Neutrophil (primary cell): ENCODE measurements around the gene SLC9A3.

ENCODE experiments used
- H3K27ac ChIP-seq: fragments of 200-600 bp; sonication (generic); 2 replicates; pipeline ENCODE4 v1.5.1; 2016; ENCODE audit warnings: mild to moderate bottlenecking, moderate library complexity
- H3K27me3 ChIP-seq: fragments of 200-600 bp; sonication (generic); 2 replicates; pipeline ENCODE4 v1.6.0; 2016; ENCODE audit warnings: mild to moderate bottlenecking
- H3K36me3 ChIP-seq: fragments of 200-600 bp; sonication (generic); 2 replicates; pipeline ENCODE4 v1.5.1; 2017
- H3K4me1 ChIP-seq, 2 experiments: fragments of 200-600 bp in 1 of 2; sonication (generic) in 1 of 2; 1 replicate in 1 of 2; 2 replicates in 1 of 2; pipeline versions ENCODE4 v1.5.1 to v1.6.1; 2013 to 2016; ENCODE audit warnings: low read depth in 1 of 2, low read length in 1 of 2, mild to moderate bottlenecking in 1 of 2, moderate library complexity in 1 of 2; ENCODE audit not compliant: control insufficient read depth in 1 of 2, insufficient read depth in 1 of 2
- H3K4me3 ChIP-seq, 2 experiments: fragments of 200-600 bp in 1 of 2; sonication (generic) in 1 of 2; 1 replicate in 1 of 2; 2 replicates in 1 of 2; pipeline ENCODE4 v1.5.1; 2013 to 2016; ENCODE audit warnings: low read depth in 1 of 2, low read length in 1 of 2, mild to moderate bottlenecking in 1 of 2, moderate library complexity in 1 of 2
- H3K9me3 ChIP-seq: fragments of 200-600 bp; sonication (generic); 2 replicates; pipeline ENCODE4 v1.5.1; 2016
- TF ChIP-seq, protein P1 (sequence below): fragments of 200-600 bp; sonication (generic); IDR thresholded peaks from 2 replicates; pipeline ENCODE4 v1.5.1; 2016; ENCODE audit warnings: antibody characterized with exemption

The SLC9A3 gene

DNA sequence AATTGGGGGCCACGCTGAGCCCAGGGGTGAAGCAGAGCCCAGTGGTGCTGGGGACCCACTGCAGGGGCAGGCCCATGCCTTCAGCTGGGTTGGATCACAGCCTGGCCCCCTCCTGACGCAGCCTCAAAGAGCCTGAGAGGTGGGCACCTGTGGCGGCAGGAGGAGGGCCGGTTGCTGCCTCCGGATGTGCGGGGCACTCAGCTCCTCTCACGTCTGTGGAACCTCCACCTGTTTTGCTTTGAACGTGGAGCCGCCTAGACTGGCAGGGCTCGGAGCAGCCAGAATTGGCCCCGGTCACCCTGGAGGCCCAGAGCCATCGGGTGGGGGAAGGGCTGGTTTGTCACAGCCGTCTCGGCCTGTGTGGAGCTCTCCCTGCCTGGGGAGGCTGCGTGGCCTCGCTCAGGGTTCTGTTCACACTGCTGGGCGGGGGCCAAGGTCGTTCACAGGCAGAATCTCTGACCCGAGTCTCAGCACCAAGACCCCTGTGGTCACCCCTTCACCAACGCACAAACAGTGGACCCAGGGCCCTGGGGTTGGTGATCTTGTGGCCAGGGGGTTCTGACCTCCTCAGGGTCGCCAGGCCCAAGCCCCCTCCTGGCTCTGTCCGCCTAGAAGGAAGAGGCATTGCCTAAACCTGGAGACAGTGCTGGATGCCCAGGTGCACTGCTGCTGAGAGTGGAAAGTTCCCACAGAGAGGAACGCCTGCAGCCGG is 9.2 kb upstream of the SLC9A3 start:
- TF ChIP-seq, protein P1, sequence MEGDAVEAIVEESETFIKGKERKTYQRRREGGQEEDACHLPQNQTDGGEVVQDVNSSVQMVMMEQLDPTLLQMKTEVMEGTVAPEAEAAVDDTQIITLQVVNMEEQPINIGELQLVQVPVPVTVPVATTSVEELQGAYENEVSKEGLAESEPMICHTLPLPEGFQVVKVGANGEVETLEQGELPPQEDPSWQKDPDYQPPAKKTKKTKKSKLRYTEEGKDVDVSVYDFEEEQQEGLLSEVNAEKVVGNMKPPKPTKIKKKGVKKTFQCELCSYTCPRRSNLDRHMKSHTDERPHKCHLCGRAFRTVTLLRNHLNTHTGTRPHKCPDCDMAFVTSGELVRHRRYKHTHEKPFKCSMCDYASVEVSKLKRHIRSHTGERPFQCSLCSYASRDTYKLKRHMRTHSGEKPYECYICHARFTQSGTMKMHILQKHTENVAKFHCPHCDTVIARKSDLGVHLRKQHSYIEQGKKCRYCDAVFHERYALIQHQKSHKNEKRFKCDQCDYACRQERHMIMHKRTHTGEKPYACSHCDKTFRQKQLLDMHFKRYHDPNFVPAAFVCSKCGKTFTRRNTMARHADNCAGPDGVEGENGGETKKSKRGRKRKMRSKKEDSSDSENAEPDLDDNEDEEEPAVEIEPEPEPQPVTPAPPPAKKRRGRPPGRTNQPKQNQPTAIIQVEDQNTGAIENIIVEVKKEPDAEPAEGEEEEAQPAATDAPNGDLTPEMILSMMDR = no peak
- Histone ChIP-seq H3K27me3 (peaks cover 95% of the 10 kb centered on the region), H3K4me1 (peaks cover 0 to 21% of the 10 kb centered on the region in 2 experiments), H3K36me3 (no peaks in the 10 kb centered on the region), H3K4me3 (no peak overlapping the region), H3K27ac (no peak overlapping the region), H3K9me3 (no peaks in the 10 kb centered on the region)

DNA sequence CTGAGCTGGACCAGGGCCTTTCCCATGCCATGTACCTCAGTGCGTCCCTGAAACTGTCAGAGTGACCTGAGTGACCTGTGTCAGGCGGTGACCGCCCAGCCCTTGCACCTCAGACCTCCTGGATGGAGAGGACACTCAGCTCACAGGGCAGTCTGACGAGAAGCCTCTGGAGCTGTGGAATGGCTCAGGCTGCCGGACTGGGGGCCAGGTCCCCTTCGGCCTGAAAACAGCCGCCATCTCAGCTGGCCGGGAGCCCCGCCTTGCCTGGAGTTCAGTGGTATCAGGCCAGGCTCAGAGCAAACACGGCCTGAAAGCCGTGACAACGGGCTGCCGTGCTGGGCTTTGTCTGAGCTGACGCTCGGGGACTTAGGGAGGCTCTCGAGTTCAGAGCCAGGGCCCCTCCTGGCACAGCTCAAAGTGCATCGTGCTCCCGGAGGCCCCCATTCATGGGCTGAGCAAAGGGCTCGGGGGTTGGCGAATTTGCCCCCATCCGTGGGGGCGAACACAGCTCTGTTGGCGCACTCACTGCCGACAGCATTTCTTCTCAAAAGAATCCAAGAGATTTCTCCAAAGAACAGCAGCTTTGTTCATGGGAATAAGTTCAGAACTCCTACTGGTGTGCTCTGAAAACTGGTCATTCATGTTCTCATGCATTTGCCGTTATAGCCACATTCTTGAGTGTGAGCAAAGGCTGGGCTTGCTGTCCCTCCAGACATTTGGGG is 8.4 kb upstream of the SLC9A3 start:
- Histone ChIP-seq H3K9me3 (no peaks in the 10 kb centered on the region), H3K36me3 (no peaks in the 10 kb centered on the region), H3K27me3 (peaks cover 95% of the 10 kb centered on the region), H3K4me3 (no peak overlapping the region), H3K27ac (no peak overlapping the region), H3K4me1 (peaks cover 0 to 26% of the 10 kb centered on the region in 2 experiments)
- TF ChIP-seq, protein P1 = no peak

DNA sequence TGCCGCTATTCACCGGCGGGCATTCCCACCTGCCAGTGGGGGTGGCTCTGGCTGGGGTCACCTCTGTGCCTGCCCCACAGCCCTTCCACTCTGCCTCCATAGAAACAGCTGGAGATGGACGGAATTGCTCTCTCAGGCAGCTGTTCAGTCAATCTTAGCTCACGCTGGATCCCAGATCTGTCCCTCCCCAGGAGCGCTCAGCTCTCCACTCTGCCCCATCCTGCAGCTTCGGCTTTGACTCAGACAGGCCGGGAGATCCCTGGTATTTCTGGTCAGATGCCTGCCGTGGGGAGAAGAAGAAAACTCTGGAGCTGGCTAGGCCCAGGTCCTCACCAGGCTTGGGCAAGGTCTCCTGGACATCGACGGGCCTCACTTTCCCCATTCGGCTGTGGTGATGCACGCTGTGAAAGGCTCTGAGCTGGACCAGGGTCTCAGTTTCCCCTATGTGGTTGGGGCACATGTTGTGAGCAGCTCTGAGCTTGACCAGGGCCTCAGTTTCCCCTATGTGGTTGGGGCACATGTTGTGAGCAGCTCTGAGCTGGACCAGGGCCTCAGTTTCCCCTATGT is 7.6 kb upstream of the SLC9A3 start:
- no peaks in the 10 kb centered on the region for H3K36me3 ChIP-seq
- TF ChIP-seq, protein P1 = no peak
- H3K27me3 ChIP-seq = peaks cover 96% of the 10 kb centered on the region
- H3K4me3 ChIP-seq = no peak overlapping the region
- H3K9me3 ChIP-seq = no peaks in the 10 kb centered on the region
- peaks cover 0 to 26% of the 10 kb centered on the region in 2 experiments for H3K4me1 ChIP-seq
- H3K27ac ChIP-seq = no peak overlapping the region

DNA sequence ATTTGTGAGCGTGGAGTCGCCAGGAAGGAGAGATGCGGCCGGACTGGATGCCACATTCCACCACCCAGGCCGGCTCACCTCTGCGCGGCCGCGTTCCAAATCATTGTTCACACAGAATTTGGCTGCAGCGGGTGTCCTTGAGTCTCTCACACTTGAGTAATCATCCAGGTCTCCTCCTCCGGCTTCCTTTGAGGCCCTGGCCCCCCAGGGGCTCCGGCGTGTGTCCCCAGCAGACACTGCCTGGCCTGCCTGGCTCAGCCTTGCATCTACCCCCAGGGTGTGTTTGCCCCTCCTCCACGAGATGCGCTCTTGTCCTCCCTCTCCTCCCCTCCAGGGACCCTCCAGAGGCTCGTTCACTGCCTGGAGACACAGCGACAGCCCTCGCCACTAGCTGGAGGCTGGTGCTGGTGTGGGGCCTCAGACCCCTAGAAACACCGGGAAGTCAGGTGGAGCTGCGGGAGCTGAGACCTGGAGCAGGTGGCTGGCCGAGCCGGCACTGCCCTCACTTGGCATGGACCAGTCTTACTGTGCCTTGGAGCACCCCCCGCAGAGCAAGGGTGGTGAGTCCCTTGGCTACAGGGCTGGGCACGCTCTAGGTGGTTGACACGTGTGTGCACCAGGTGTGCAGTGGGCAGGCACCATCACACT is 7.0 kb upstream of the SLC9A3 start:
- H3K9me3 ChIP-seq = no peaks in the 10 kb centered on the region
- H3K4me1 ChIP-seq = peaks cover 0 to 26% of the 10 kb centered on the region in 2 experiments
- H3K36me3 ChIP-seq = no peaks in the 10 kb centered on the region
- peaks cover 100% of the 10 kb centered on the region for H3K27me3 ChIP-seq
- no peak overlapping the region for H3K4me3 ChIP-seq
- no peak overlapping the region for H3K27ac ChIP-seq
- TF ChIP-seq, protein P1 = no peak

DNA sequence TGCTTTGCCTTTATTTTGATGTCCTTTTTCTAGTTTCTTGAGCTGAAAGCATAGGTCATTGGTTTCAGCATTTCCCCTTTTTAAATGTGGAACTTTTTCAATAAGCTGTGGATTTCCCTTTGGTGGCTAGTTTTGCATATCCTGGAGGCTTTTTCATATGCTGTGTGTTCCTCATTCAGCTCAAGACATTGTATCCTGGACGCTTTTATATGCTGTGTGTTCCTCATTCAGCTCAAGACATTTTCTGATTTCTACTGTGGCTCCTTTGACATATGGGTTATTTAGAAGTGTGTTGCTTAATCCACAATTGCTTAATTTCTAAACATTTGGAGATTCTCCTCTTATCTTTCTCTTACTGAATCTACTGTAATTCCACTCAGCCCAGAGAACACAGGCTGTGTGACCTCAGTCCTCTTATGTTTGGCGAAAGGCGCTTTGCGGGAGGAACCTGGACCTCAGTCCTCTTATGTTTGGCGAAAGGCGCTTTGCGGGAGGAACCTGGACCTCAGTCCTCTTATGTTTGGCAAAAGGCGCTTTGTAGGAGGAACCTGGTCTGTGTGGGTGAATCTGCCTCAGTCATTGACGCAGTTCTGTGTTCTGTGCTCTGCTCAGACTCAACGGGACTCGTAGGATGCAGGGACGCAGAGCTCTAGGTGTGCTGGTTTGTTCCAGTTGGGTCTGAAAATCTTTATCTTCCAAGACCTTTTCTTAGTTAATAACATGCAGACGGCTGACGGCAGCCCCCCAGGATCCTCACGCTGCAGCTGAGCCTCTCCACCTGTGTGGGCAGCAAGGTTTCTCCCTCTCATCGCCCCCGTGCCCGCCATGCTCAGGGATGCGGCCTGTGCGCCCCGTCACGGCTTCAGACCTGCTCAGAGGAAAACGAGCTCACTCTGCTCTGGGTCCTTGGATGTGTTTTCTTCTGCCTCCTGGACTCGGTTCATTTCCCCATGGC is 6.0 kb upstream of the SLC9A3 start:
- TF ChIP-seq, protein P1 = no peak
- Histone ChIP-seq H3K27ac (no peak overlapping the region), H3K36me3 (no peaks in the 10 kb centered on the region), H3K27me3 (peaks cover 100% of the 10 kb centered on the region), H3K4me3 (no peak overlapping the region), H3K4me1 (peaks cover 0 to 26% of the 10 kb centered on the region in 2 experiments), H3K9me3 (no peaks in the 10 kb centered on the region)
